ENCODE measurements around the gene SPAG16. TPM values are rescaled to one million over a fixed set of nuclear protein-coding genes. Genes with fewer than 3 reads are reported as not detected.

Gene SPAG16
- total RNA-seq, 1 experiment from 2014 or later, result 17.3 TPM

- no peak overlapping the region for H4K8ac ChIP-seq (replicated peaks; ENCODE audit: insufficient read length, low read depth, low read length)
- H3K9me3 ChIP-seq (ENCODE audit: control insufficient read depth, low read depth, low read length), result no peaks in the 10 kb centered on the region
- no peak overlapping the region for H3T11ph ChIP-seq (ENCODE audit: low read length)
- H3K79me2 ChIP-seq (ENCODE audit: insufficient read depth, low read length), result no peaks in the 10 kb centered on the region
- H3K27me3 ChIP-seq (ENCODE audit: insufficient read depth, low read length), result no peaks in the 10 kb centered on the region
- WGBS (ENCODE audit: extremely low coverage, insufficient read length, low lambda C conversion rate), result no CpG with 5 or more reads among the region's 2 CpGs
- H3K9ac ChIP-seq (ENCODE audit: extremely low read depth, insufficient read length, low read length), result no peak overlapping the region
- H3K27me3 Mint-ChIP-seq (ENCODE audit: low read depth), result no peaks in the 10 kb centered on the region
- peaks cover 10% of the 10 kb centered on the region in 2 experiments for H3K4me1 Mint-ChIP-seq
- H3K79me1 ChIP-seq (ENCODE audit: insufficient read depth, low read depth, low read length, poor library complexity, severe bottlenecking), result no peaks in the 10 kb centered on the region
- H3K9me3 Mint-ChIP-seq, result peaks cover 8% of the 10 kb centered on the region in 2 experiments
- H3K23ac ChIP-seq (ENCODE audit: insufficient read length, low read depth, low read length), result no peak overlapping the region
- no peak overlapping the region for H4K5ac ChIP-seq (ENCODE audit: insufficient read length, low read depth, low read length)
- no peak overlapping the region for H3K27ac ChIP-seq (ENCODE audit: insufficient read length, low read depth, low read length)
- no peak overlapping the region; the same call in 1 of the 2 replicates for H3K14ac ChIP-seq (ENCODE audit: insufficient read depth, low read length)
- no peak overlapping the region for H2BK5ac ChIP-seq (ENCODE audit: insufficient read length, low read length)
- no peak overlapping the region for H2BK12ac ChIP-seq (ENCODE audit: insufficient read length, low read depth, low read length)
- H2BK15ac ChIP-seq (ENCODE audit: low read depth, low read length), result no peak overlapping the region
- DNase-seq, result no peak
- H2AK5ac ChIP-seq (ENCODE audit: insufficient read length, low read length), result no peak overlapping the region
- no peaks in the 10 kb centered on the region for H3K4me1 ChIP-seq (ENCODE audit: insufficient read depth, low read length)
- no peak overlapping the region for H2BK20ac ChIP-seq (ENCODE audit: low read depth, low read length, poor library complexity, severe bottlenecking)
- peaks cover 0 to 11% (median 2%) of the 10 kb centered on the region in 3 experiments; a peak in 2 of 7 replicates for H3K36me3 Mint-ChIP-seq (ENCODE audit: insufficient read depth in 1 of 3, low read depth in 3 of 3)
- H3K4me3 Mint-ChIP-seq, result no peak overlapping the region
- no peak overlapping the region for H3K4me2 ChIP-seq (ENCODE audit: insufficient read depth, insufficient read length, low read length)
- no peak overlapping the region for H3K56ac ChIP-seq (ENCODE audit: insufficient read length, low read depth, low read length)
- H3K4ac ChIP-seq (ENCODE audit: low read depth, low read length), result no peak overlapping the region
- H2BK120ac ChIP-seq (ENCODE audit: low read depth, low read length, poor library complexity, severe bottlenecking), result no peak overlapping the region
- no peak overlapping the region for H2AFZ ChIP-seq (ENCODE audit: low read length)
- no peaks in the 10 kb centered on the region for H4K20me1 ChIP-seq (ENCODE audit: control insufficient read depth, insufficient read depth, insufficient read length)
- no peak for TF ChIP-seq CTCF (conservative IDR thresholded peaks at IDR 0.05)
- no peak overlapping the region for H4K91ac ChIP-seq (ENCODE audit: insufficient read length, low read depth, low read length)
- no peak overlapping the region for H3K18ac ChIP-seq (ENCODE audit: insufficient read length, low read depth, low read length)
- no peaks in the 10 kb centered on the region for H3K23me2 ChIP-seq (ENCODE audit: insufficient read length, low read depth, low read length, poor library complexity, severe bottlenecking)
- H3K27ac Mint-ChIP-seq, result no peak overlapping the region
These were observed 751.7 kb downstream of the SPAG16 start for GRCh38 chr2:214035921-214036320.

All from H9 (cell line).